Gastrocnemius medialis (tissue), 4 donors: ENCODE results near the gene FLT1. TPM values are rescaled to one million over a fixed set of nuclear protein-coding genes. Genes with fewer than 3 reads are reported as not detected.

Source experiments
- ATAC-seq, 2 donors: fragments of 150-250 bp; one replicate each; pipeline ENCODE4 v1.9.1; 2016
- DNase-seq, 2 donors: peaks; one replicate each; pipeline ENCODE4 v3.0.0-alpha.2; 2019
- H3K27ac ChIP-seq, 4 donors: fragments of 200-600 bp; sonication (generic); 1 replicate in 1 of 4; 2 replicates in 3 of 4; pipeline ENCODE4 v1.5.1; 2016 to 2018; ENCODE audit warnings: mild to moderate bottlenecking in 2 of 4, moderate library complexity in 1 of 4
- H3K27me3 ChIP-seq, 3 donors: fragments of 200-600 bp; sonication (generic) in 2 of 3; 1 replicate in 1 of 3; 2 replicates in 2 of 3; pipeline versions ENCODE4 v1.5.1 to v1.6.0; 2016 to 2019; ENCODE audit warnings: mild to moderate bottlenecking in 1 of 3, moderate library complexity in 1 of 3
- H3K36me3 ChIP-seq, 2 donors: fragments of 200-600 bp; sonication (generic) in 1 of 2; one replicate each; pipeline ENCODE4 v1.5.1; 2017 to 2018
- H3K4me1 ChIP-seq, 2 donors: fragments of 200-600 bp; sonication (generic) in 1 of 2; one replicate each; pipeline ENCODE4 v1.5.1; 2016 to 2017; ENCODE audit warnings: mild to moderate bottlenecking in 2 of 2
- H3K4me3 ChIP-seq, 4 donors: fragments of 200-600 bp; sonication (generic) in 3 of 4; 1 replicate in 1 of 4; 2 replicates in 3 of 4; pipeline ENCODE4 v1.5.1; 2016 to 2019; ENCODE audit warnings: mild to moderate bottlenecking in 2 of 4
- H3K9me3 ChIP-seq, 3 donors: fragments of 200-600 bp; sonication (generic) in 2 of 3; 1 replicate in 1 of 3; 2 replicates in 2 of 3; pipeline ENCODE4 v1.5.1; 2016 to 2019
- POLR2A ChIP-seq, 2 donors: fragments of 450-650 bp; IDR thresholded peaks; one replicate each; pipeline ENCODE4 v1.6.1; 2017; ENCODE audit warnings: antibody characterized with exemption in 2 of 2, mild to moderate bottlenecking in 2 of 2, moderate library complexity in 2 of 2
- in situ Hi-C, 4 donors: fragments of 200-750 bp; cut with MboI; loops; one replicate each; pipeline versions ENCODE4 v1.15.0 to v1.8.0; 2017; ENCODE audit warnings: low sequenced_read_pairs in 4 of 4
- intact Hi-C: fragments of 100-400 bp; cut with DNase I; formaldehyde crosslinking; loops from one replicate; pipeline ENCODE4 v1.15.1; 2023; ENCODE audit warnings: low total_unique reads
- total RNA-seq, 4 donors: library from RNA; depleted of rRNA; stranded (reverse); fragments of >200 nt; gene quantifications; one replicate each; pipeline versions ENCODE4 v1.1.0 to v1.2.3, GENCODE V29; 2016
- TF ChIP-seq, protein P1 (sequence below), 5 experiments: fragments of 450-650 bp in 3 of 5; fragments of 200-600 bp in 2 of 5; sonication (generic) in 2 of 5; IDR thresholded peaks in 4 of 5; conservative IDR thresholded peaks in 1 of 5; 1 replicate in 4 of 5; 2 replicates in 1 of 5; pipeline ENCODE4 v1.5.1; 2016 to 2019; ENCODE audit warnings: antibody characterized with exemption in 5 of 5, mild to moderate bottlenecking in 3 of 5, moderate library complexity in 3 of 5

The FLT1 gene
- total RNA-seq, 4 donors from 2014 or later: 20.7 to 42.9 (median 29.5) TPM

GRCh38 chr13:28327373-28328270, 167.3 kb downstream of the FLT1 start:
- intact Hi-C loops (loop anchor here (5.0 kb wide), 1 partner anchor 165 kb away; no protein-coding TSS in a partner anchor), in situ Hi-C loops (loop anchor here in 3 of 4 donors (10.0 to 25.0 kb wide), 3 partner anchors 307 to 467 kb away; no protein-coding TSS in a partner anchor)
- no peaks in the 10 kb centered on the region for H3K36me3 ChIP-seq
- no peaks in the 10 kb centered on the region for H3K9me3 ChIP-seq
- no peak for ATAC-seq
- TF ChIP-seq POLR2A (IDR thresholded peaks at IDR 0.05): no peak
- TF ChIP-seq, protein P1, sequence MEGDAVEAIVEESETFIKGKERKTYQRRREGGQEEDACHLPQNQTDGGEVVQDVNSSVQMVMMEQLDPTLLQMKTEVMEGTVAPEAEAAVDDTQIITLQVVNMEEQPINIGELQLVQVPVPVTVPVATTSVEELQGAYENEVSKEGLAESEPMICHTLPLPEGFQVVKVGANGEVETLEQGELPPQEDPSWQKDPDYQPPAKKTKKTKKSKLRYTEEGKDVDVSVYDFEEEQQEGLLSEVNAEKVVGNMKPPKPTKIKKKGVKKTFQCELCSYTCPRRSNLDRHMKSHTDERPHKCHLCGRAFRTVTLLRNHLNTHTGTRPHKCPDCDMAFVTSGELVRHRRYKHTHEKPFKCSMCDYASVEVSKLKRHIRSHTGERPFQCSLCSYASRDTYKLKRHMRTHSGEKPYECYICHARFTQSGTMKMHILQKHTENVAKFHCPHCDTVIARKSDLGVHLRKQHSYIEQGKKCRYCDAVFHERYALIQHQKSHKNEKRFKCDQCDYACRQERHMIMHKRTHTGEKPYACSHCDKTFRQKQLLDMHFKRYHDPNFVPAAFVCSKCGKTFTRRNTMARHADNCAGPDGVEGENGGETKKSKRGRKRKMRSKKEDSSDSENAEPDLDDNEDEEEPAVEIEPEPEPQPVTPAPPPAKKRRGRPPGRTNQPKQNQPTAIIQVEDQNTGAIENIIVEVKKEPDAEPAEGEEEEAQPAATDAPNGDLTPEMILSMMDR (IDR thresholded peaks at IDR 0.05 in 4 of 5, conservative IDR thresholded peaks at IDR 0.05 in 1 of 5): no peak
- H3K27ac ChIP-seq: no peak overlapping the region
- DNase-seq: no peak
- H3K27me3 ChIP-seq: no peaks in the 10 kb centered on the region
- H3K4me3 ChIP-seq: no peak overlapping the region
- H3K4me1 ChIP-seq: peaks cover 0 to 4% of the 10 kb centered on the region in 2 donors

GRCh38 chr13:28326056-28326455, 168.9 kb downstream of the FLT1 start:
- no peaks in the 10 kb centered on the region for H3K36me3 ChIP-seq
- no peak for ATAC-seq
- H3K9me3 ChIP-seq: no peaks in the 10 kb centered on the region
- TF ChIP-seq POLR2A (IDR thresholded peaks at IDR 0.05): no peak
- TF ChIP-seq, protein P1 (IDR thresholded peaks at IDR 0.05 in 4 of 5, conservative IDR thresholded peaks at IDR 0.05 in 1 of 5): no peak
- intact Hi-C loops: loop anchor here (5.0 kb wide), 1 partner anchor 166 kb away; no protein-coding TSS in a partner anchor
- in situ Hi-C loops: loop anchor here in 3 of 4 donors (10.0 to 25.0 kb wide), 3 partner anchors 309 to 469 kb away; no protein-coding TSS in a partner anchor
- H3K4me1 ChIP-seq: peaks cover 0 to 4% of the 10 kb centered on the region in 2 donors
- DNase-seq: no peak
- no peaks in the 10 kb centered on the region for H3K27me3 ChIP-seq
- H3K27ac ChIP-seq: peak overlapping the region in 3 of 4 donors; percentile 26 to 62 (median 54)
- H3K4me3 ChIP-seq: no peak overlapping the region

DNA sequence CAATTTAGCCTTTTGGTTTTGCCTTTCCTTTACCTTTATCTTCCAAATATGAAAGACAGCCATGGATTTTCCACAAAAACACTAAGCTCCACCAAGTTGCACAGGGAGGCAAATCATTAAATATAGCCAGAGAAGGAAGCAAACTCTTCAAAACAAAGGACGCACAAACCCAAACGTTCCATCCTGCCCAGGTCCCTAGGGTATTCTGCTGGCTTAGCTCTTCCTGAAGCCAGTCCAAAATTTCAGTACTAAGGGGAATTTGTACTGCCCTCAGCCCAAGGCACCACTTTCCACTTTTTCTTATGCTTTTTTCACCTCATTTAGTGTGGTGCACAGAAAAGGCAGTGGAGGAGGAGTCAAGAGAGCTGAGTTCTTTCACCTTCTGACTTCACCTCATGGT, 169.9 kb downstream of the FLT1 start:
- H3K27ac ChIP-seq: peak overlapping the region; percentile 33 to 73 (median 58)

GRCh38 chr13:28324181-28324789, 170.6 kb downstream of the FLT1 start:
- ATAC-seq (peak; percentile 39 to 46), DNase-seq (peak in 1 of 2 donors; percentile 11)
- no peaks in the 10 kb centered on the region for H3K36me3 ChIP-seq
- H3K9me3 ChIP-seq: no peaks in the 10 kb centered on the region
- H3K27ac ChIP-seq: peak overlapping the region; percentile 33 to 73 (median 58)
- H3K27me3 ChIP-seq: no peaks in the 10 kb centered on the region
- in situ Hi-C loops (loop anchor here (5.0 to 25.0 kb wide), 5 partner anchors 311 to 473 kb away; no protein-coding TSS in a partner anchor), intact Hi-C loops (no loop called here)
- H3K4me1 ChIP-seq: peaks cover 0 to 4% of the 10 kb centered on the region in 2 donors
- no peak for TF ChIP-seq POLR2A (IDR thresholded peaks at IDR 0.05)
- TF ChIP-seq, protein P1 (IDR thresholded peaks at IDR 0.05 in 4 of 5, conservative IDR thresholded peaks at IDR 0.05 in 1 of 5): peak; percentile 39 to 67 (median 53)
- no peak overlapping the region for H3K4me3 ChIP-seq

More for the DNA sequence above, 169.9 kb downstream of the FLT1 start:
- TF ChIP-seq, protein P1 (IDR thresholded peaks at IDR 0.05 in 4 of 5, conservative IDR thresholded peaks at IDR 0.05 in 1 of 5): no peak
- TF ChIP-seq POLR2A (IDR thresholded peaks at IDR 0.05): no peak
- peak in 1 of 2 donors; percentile 30 for ATAC-seq
- peaks cover 0 to 4% of the 10 kb centered on the region in 2 donors for H3K4me1 ChIP-seq
- no peak overlapping the region for H3K4me3 ChIP-seq
- no peak for DNase-seq
- no peaks in the 10 kb centered on the region for H3K36me3 ChIP-seq
- no peaks in the 10 kb centered on the region for H3K9me3 ChIP-seq
- in situ Hi-C loops: loop anchor here in 3 of 4 donors (10.0 to 25.0 kb wide), 3 partner anchors 310 to 470 kb away; no protein-coding TSS in a partner anchor
- H3K27me3 ChIP-seq: no peaks in the 10 kb centered on the region
- intact Hi-C loops: loop anchor here (5.0 kb wide), 1 partner anchor 167 kb away; no protein-coding TSS in a partner anchor
